ENCODE measurements around the gene TMSB15C.
"Not testable (repeated sequence)": the region's sequence is repeated elsewhere in the genome, so short reads cannot be mapped to it uniquely, and the experiment has no call there.

TMSB15C gene

GRCh38 chrX:104084534-104085277 is 8.7 kb upstream of the TMSB15C start:
- no peak for DNase-seq
- ATAC-seq: no peak
- Mint-ChIP-seq H3K9me3 (no peaks in the 10 kb centered on the region), H3K4me3 (no peak overlapping the region), H3K4me1 (no peaks in the 10 kb centered on the region), H3K27ac (no peak overlapping the region), H3K27me3 (peaks cover 13% of the 10 kb centered on the region)

GRCh38 chrX:104084063-104084462 is 8.0 kb upstream of the TMSB15C start:
- Mint-ChIP-seq H3K4me3 (no peak overlapping the region), H3K9me3 (no peaks in the 10 kb centered on the region), H3K27ac (no peak overlapping the region), H3K4me1 (no peaks in the 10 kb centered on the region), H3K27me3 (peaks cover 13% of the 10 kb centered on the region)
- ATAC-seq: no peak
- no peak for DNase-seq

- H3K27ac Mint-ChIP-seq, ATAC-seq, H3K4me1 Mint-ChIP-seq, H3K27me3 Mint-ChIP-seq, H3K4me3 Mint-ChIP-seq, DNase-seq, H3K9me3 Mint-ChIP-seq: not testable (repeated sequence)
Observed at GRCh38 chrX:104077854-104078253, 1.8 kb upstream of the TMSB15C start.

- not testable (repeated sequence) for H3K4me3 Mint-ChIP-seq, H3K27me3 Mint-ChIP-seq, DNase-seq, H3K27ac Mint-ChIP-seq, ATAC-seq, H3K4me1 Mint-ChIP-seq, H3K9me3 Mint-ChIP-seq
Observed at GRCh38 chrX:104062636-104063035, 13.4 kb downstream of the TMSB15C start.

GRCh38 chrX:104054956-104055355 is 21.1 kb downstream of the TMSB15C start:
- not testable (repeated sequence) for H3K9me3 Mint-ChIP-seq, H3K4me3 Mint-ChIP-seq, H3K4me1 Mint-ChIP-seq, H3K27ac Mint-ChIP-seq, ATAC-seq, DNase-seq, H3K27me3 Mint-ChIP-seq

- DNase-seq (no peak), ATAC-seq (no peak)
- Mint-ChIP-seq H3K4me1 (no peaks in the 10 kb centered on the region), H3K4me3 (no peak overlapping the region), H3K9me3 (no peaks in the 10 kb centered on the region), H3K27me3 (no peaks in the 10 kb centered on the region), H3K27ac (no peak overlapping the region)
Observed at GRCh38 chrX:104047171-104047570, 28.9 kb downstream of the TMSB15C start.

GRCh38 chrX:104045642-104046041 is 30.4 kb downstream of the TMSB15C start:
- DNase-seq (no peak), ATAC-seq (no peak)
- H3K27me3 Mint-ChIP-seq: no peaks in the 10 kb centered on the region
- H3K4me3 Mint-ChIP-seq: no peak overlapping the region
- no peak overlapping the region for H3K27ac Mint-ChIP-seq
- no peaks in the 10 kb centered on the region for H3K9me3 Mint-ChIP-seq
- H3K4me1 Mint-ChIP-seq: no peaks in the 10 kb centered on the region

GRCh38 chrX:104041003-104041402 is 35.0 kb downstream of the TMSB15C start:
- no peak for ATAC-seq
- Mint-ChIP-seq H3K9me3 (no peaks in the 10 kb centered on the region), H3K4me1 (no peaks in the 10 kb centered on the region), H3K27ac (no peak overlapping the region), H3K4me3 (no peak overlapping the region), H3K27me3 (peaks cover 12% of the 10 kb centered on the region)
- DNase-seq: no peak

GRCh38 chrX:104039689-104040505 is 36.1 kb downstream of the TMSB15C start, which contains the start of gene H2BW2:
Gene H2BW2, plus strand, starts transcription at chrX:104039956. Its CDS starts 39 bp downstream, at chrX:104039995.
- no peak within 1 kb of the TSS for H3K4me3 Mint-ChIP-seq
- H3K4me1 Mint-ChIP-seq: no peaks in the 10 kb centered on the region
- DNase-seq: no peak
- H3K27me3 Mint-ChIP-seq: peaks cover 17% of the 10 kb centered on the region
- no peak within 1 kb of the TSS for H3K27ac Mint-ChIP-seq
- H3K9me3 Mint-ChIP-seq: no peaks in the 10 kb centered on the region
- no peak for ATAC-seq
